ENCODE results near the gene CADPS.

CADPS gene

GRCh38 chr3:62678841-62679240, 196.4 kb downstream of the CADPS start:
- no peaks in the 10 kb centered on the region for H3K36me3 ChIP-seq
- H3K27me3 ChIP-seq, result no peaks in the 10 kb centered on the region
- no peak overlapping the region for H3K4me3 ChIP-seq
- no peaks in the 10 kb centered on the region for H3K4me1 ChIP-seq
- no peaks in the 10 kb centered on the region for H4K20me1 ChIP-seq
- H3K4me2 ChIP-seq, result no peak overlapping the region
- H3K9me3 ChIP-seq, result no peaks in the 10 kb centered on the region
- no peak overlapping the region for H3K9ac ChIP-seq
- no peak for TF ChIP-seq Cebpa-rat (IDR thresholded peaks at IDR 0.05)
- no peak overlapping the region for H3K27ac ChIP-seq

- no peaks in the 10 kb centered on the region for H3K4me1 ChIP-seq
- H3K27me3 ChIP-seq, result no peaks in the 10 kb centered on the region
- H3K4me3 ChIP-seq, result no peak overlapping the region
- no peaks in the 10 kb centered on the region for H4K20me1 ChIP-seq
- no peaks in the 10 kb centered on the region for H3K36me3 ChIP-seq
- H3K27ac ChIP-seq, result no peak overlapping the region
- no peaks in the 10 kb centered on the region for H3K9me3 ChIP-seq
- H3K4me2 ChIP-seq, result no peak overlapping the region
- H3K9ac ChIP-seq, result no peak overlapping the region
- no peak for TF ChIP-seq Cebpa-rat (IDR thresholded peaks at IDR 0.05)
These were observed 197.3 kb downstream of the CADPS start for GRCh38 chr3:62677926-62678325.

- H3K9ac ChIP-seq, result no peak overlapping the region
- H3K27ac ChIP-seq, result no peak overlapping the region
- H3K36me3 ChIP-seq, result no peaks in the 10 kb centered on the region
- no peaks in the 10 kb centered on the region for H3K9me3 ChIP-seq
- H3K4me1 ChIP-seq, result no peaks in the 10 kb centered on the region; the same call in 1 of the 2 replicates
- H4K20me1 ChIP-seq, result no peaks in the 10 kb centered on the region
- no peak overlapping the region for H3K4me2 ChIP-seq
- no peaks in the 10 kb centered on the region for H3K27me3 ChIP-seq
- no peak overlapping the region for H3K4me3 ChIP-seq
- no peak for TF ChIP-seq Cebpa-rat (IDR thresholded peaks at IDR 0.05)
These were observed 198.4 kb downstream of the CADPS start for GRCh38 chr3:62676689-62677271.

GRCh38 chr3:62675492-62675891, 199.7 kb downstream of the CADPS start:
- Histone ChIP-seq H3K4me1 (no peaks in the 10 kb centered on the region; the same call in 1 of the 2 replicates), H3K9ac (no peak overlapping the region), H3K4me3 (no peak overlapping the region), H3K4me2 (no peak overlapping the region), H3K27me3 (no peaks in the 10 kb centered on the region), H4K20me1 (no peaks in the 10 kb centered on the region), H3K9me3 (no peaks in the 10 kb centered on the region), H3K36me3 (no peaks in the 10 kb centered on the region), H3K27ac (no peak overlapping the region)
- TF ChIP-seq Cebpa-rat (IDR thresholded peaks at IDR 0.05), result no peak

- no peaks in the 10 kb centered on the region for H4K20me1 ChIP-seq
- H3K9ac ChIP-seq, result no peak overlapping the region
- no peak overlapping the region for H3K4me3 ChIP-seq
- H3K4me1 ChIP-seq, result no peaks in the 10 kb centered on the region; the same call in 1 of the 2 replicates
- H3K36me3 ChIP-seq, result no peaks in the 10 kb centered on the region
- no peaks in the 10 kb centered on the region for H3K27me3 ChIP-seq
- H3K4me2 ChIP-seq, result no peak overlapping the region
- H3K27ac ChIP-seq, result no peak overlapping the region
- H3K9me3 ChIP-seq, result no peaks in the 10 kb centered on the region
- no peak for TF ChIP-seq Cebpa-rat (IDR thresholded peaks at IDR 0.05)
These were observed 202.3 kb downstream of the CADPS start for GRCh38 chr3:62672988-62673313.

- H3K9me3 ChIP-seq, result no peaks in the 10 kb centered on the region
- H3K9ac ChIP-seq, result no peak overlapping the region
- H3K4me2 ChIP-seq, result no peak overlapping the region
- H3K27ac ChIP-seq, result no peak overlapping the region
- no peaks in the 10 kb centered on the region for H4K20me1 ChIP-seq
- H3K27me3 ChIP-seq, result no peaks in the 10 kb centered on the region
- TF ChIP-seq Cebpa-rat (IDR thresholded peaks at IDR 0.05), result no peak
- H3K36me3 ChIP-seq, result no peaks in the 10 kb centered on the region
- no peaks in the 10 kb centered on the region; the same call in 1 of the 2 replicates for H3K4me1 ChIP-seq
- no peak overlapping the region for H3K4me3 ChIP-seq
These were observed 202.8 kb downstream of the CADPS start for GRCh38 chr3:62672270-62672987.

- Histone ChIP-seq H3K4me1 (no peaks in the 10 kb centered on the region; the same call in 1 of the 2 replicates), H4K20me1 (no peaks in the 10 kb centered on the region), H3K9me3 (no peaks in the 10 kb centered on the region), H3K36me3 (no peaks in the 10 kb centered on the region), H3K9ac (no peak overlapping the region), H3K4me2 (no peak overlapping the region), H3K27me3 (no peaks in the 10 kb centered on the region), H3K27ac (no peak overlapping the region), H3K4me3 (no peak overlapping the region)
- TF ChIP-seq Cebpa-rat (IDR thresholded peaks at IDR 0.05), result no peak
These were observed 204.9 kb downstream of the CADPS start for GRCh38 chr3:62670351-62670750.

- Histone ChIP-seq H4K20me1 (no peaks in the 10 kb centered on the region), H3K9ac (no peak overlapping the region), H3K4me1 (no peaks in the 10 kb centered on the region; the same call in 1 of the 2 replicates), H3K9me3 (no peaks in the 10 kb centered on the region), H3K27me3 (no peaks in the 10 kb centered on the region), H3K4me3 (no peak overlapping the region), H3K27ac (no peak overlapping the region), H3K36me3 (no peaks in the 10 kb centered on the region), H3K4me2 (no peak overlapping the region)
- no peak for TF ChIP-seq Cebpa-rat (IDR thresholded peaks at IDR 0.05)
These were observed 206.1 kb downstream of the CADPS start for GRCh38 chr3:62669161-62669560.

- Histone ChIP-seq H3K9ac (no peak overlapping the region), H4K20me1 (no peaks in the 10 kb centered on the region), H3K27ac (no peak overlapping the region), H3K4me3 (no peak overlapping the region), H3K27me3 (no peaks in the 10 kb centered on the region), H3K36me3 (no peaks in the 10 kb centered on the region), H3K9me3 (no peaks in the 10 kb centered on the region), H3K4me1 (no peaks in the 10 kb centered on the region; the same call in 1 of the 2 replicates), H3K4me2 (no peak overlapping the region)
- TF ChIP-seq Cebpa-rat (IDR thresholded peaks at IDR 0.05), result no peak
These were observed 207.5 kb downstream of the CADPS start for GRCh38 chr3:62667714-62668113.

- Histone ChIP-seq H4K20me1 (no peaks in the 10 kb centered on the region), H3K9ac (no peak overlapping the region), H3K9me3 (no peaks in the 10 kb centered on the region), H3K4me1 (no peaks in the 10 kb centered on the region), H3K27me3 (no peaks in the 10 kb centered on the region), H3K4me2 (no peak overlapping the region), H3K36me3 (no peaks in the 10 kb centered on the region), H3K4me3 (no peak overlapping the region), H3K27ac (no peak overlapping the region)
- no peak for TF ChIP-seq Cebpa-rat (IDR thresholded peaks at IDR 0.05)
These were observed 209.4 kb downstream of the CADPS start for GRCh38 chr3:62665627-62666437.
